ENCODE data around the gene SH3PXD2A. TPM values are rescaled to one million over a fixed set of nuclear protein-coding genes. Genes with fewer than 3 reads are reported as not detected.

Gene SH3PXD2A
- total and polyA plus RNA-seq, 2 of the 4 experiments (the other 2 are of a cell fraction) = 6.3 to 23.0 TPM

DNA sequence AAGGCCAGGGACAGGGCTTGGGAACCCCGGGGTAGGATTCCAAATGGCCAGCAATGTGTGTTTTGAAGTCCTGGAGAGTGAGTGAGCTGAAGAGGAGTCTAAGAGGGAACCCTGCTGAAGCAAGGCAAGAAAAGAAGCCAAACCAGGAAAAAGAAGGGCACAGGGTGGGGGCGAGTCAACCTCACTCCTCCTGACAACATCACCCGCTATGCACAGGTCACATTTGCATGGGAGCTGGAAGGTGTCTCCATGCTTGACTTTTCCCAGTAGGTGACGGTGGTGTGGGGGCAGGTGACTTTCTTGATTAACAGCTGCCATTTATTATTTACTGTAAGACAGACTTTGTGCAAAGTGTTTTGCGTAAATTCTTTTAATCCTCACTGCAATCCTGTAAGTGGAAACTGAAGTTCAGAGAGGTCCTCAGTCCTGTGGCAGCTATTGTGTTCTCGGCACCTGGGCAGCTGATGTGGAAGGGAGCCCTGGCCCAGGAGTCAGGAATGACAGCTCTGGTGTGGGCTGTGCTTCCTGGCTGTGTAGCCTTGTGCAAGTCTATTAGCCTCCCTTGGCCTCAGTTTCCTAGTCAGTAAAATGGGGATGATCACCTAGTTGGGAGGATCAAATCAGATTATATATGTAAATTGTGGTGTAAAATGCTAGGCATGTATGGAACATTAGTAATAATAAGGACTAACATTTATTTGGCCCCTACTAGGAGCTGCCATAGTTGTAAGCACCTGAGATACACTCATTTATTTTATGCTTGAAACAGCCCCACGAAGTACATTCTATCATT is 90.9 kb downstream of the SH3PXD2A start:
- Histone ChIP-seq H4K8ac (ENCODE audit: low read depth in 2 of 2, low read length in 2 of 2) (peak overlapping the region; percentile 79 to 86; a peak in 3 of 4 replicates), H3K56ac (ENCODE audit: extremely low read depth, insufficient read depth, low read length) (no peak overlapping the region), H3K4ac (ENCODE audit: low read depth, low read length) (peak overlapping the region; percentile 90), H3K27me3 (ENCODE audit: control insufficient read depth, insufficient read depth, low read length) (no peaks in the 10 kb centered on the region), H3K18ac (ENCODE audit: low read depth, low read length) (peak overlapping the region; percentile 28; the same call in 1 of the 2 replicates), H3K4me2 (ENCODE audit: low read depth, low read length) (no peak overlapping the region), H3K14ac (replicated peaks; ENCODE audit: low read depth, low read length) (peak overlapping the region; percentile 93), H3K27ac (ENCODE audit: insufficient read depth, low read length) (no peak overlapping the region; the same call in 1 of the 2 replicates), H3K9me1 (ENCODE audit: insufficient read depth, low read length) (peaks cover 46% of the 10 kb centered on the region), H2AFZ (replicated peaks; ENCODE audit: low read length, poor library complexity) (peak overlapping the region; percentile 15), H4K20me1 (ENCODE audit: insufficient read depth, low read length) (no peaks in the 10 kb centered on the region), H2BK20ac (ENCODE audit: low read depth, low read length) (peak overlapping the region; percentile 89), H4K91ac (ENCODE audit: insufficient read depth, low read depth, low read length) (peak overlapping the region; percentile 87), H3K9me3 (ENCODE audit: control insufficient read depth, insufficient read depth, low read length) (no peaks in the 10 kb centered on the region), H4K5ac (ENCODE audit: low read depth, low read length) (peak overlapping the region; percentile 71; the same call in 1 of the 2 replicates), H2BK5ac (ENCODE audit: low read depth, low read length, poor library complexity, severe bottlenecking) (peak overlapping the region; percentile 71), H3K79me1 (ENCODE audit: low read depth in 1 of 2, low read length in 2 of 2) (peaks cover 8 to 57% of the 10 kb centered on the region in 2 experiments), H2AK9ac (replicated peaks; ENCODE audit: low read depth, low read length, poor library complexity) (peak overlapping the region; percentile 84), H3K4me1 (ENCODE audit: control insufficient read depth, insufficient read depth, low read length) (peaks cover 30% of the 10 kb centered on the region), H2BK15ac (ENCODE audit: low read depth, low read length) (peak overlapping the region; percentile 93; the same call in 2 of the 3 replicates), H3K36me3 (ENCODE audit: control insufficient read depth, insufficient read depth, low read length) (no peaks in the 10 kb centered on the region), H2AK5ac (ENCODE audit: low read depth, low read length) (peak overlapping the region; percentile 88), H2BK120ac (ENCODE audit: low read depth, low read length) (peak overlapping the region; percentile 95), H3K23ac (ENCODE audit: low read depth, low read length) (peak overlapping the region; percentile 67), H3K9ac (ENCODE audit: low read depth, low read length) (no peak overlapping the region), H3K4me3 (ENCODE audit: insufficient read depth, low read depth, low read length) (no peak overlapping the region)
- in situ Hi-C loops (cut with MboI; ENCODE audit: low sequenced_read_pairs) = no loop called here
- no peak for DNase-seq
- ChIA-PET CTCF (interaction anchor here (0.8 to 1.1 kb wide), 3 partner anchors 11 to 24 kb away, joined by 3 to 4 read pairs (median 3); no protein-coding TSS in a partner anchor), POLR2A (ENCODE audit: unreplicated experiment) (no interaction called here)
- 60% methylated on average over 2 of the region's 7 CpGs; no CpG with 5 or more reads in 1 of the 2 experiments for WGBS, 2 experiments (ENCODE audit: extremely low coverage in 2 of 2, insufficient read length in 1 of 2)
- TF ChIP-seq CEBPB (IDR thresholded peaks at IDR 0.05; ENCODE audit: low read depth, low read length) (no peak), CHD1 (IDR thresholded peaks at IDR 0.05; ENCODE audit: low read depth, low read length) (no peak), CTCF (conservative IDR thresholded peaks at IDR 0.05; ENCODE audit: low read depth, low read length) (no peak), POLR2A (IDR thresholded peaks at IDR 0.05; ENCODE audit: low read depth, low read length) (no peak), RCOR1 (IDR thresholded peaks at IDR 0.05; ENCODE audit: insufficient replicate concordance, low read length) (peak; percentile 17), MAZ (IDR thresholded peaks at IDR 0.05; ENCODE audit: borderline replicate concordance, low read depth, low read length) (no peak), RFX5 (IDR thresholded peaks at IDR 0.05; ENCODE audit: low read depth, low read length) (no peak)
- ATAC-seq (ENCODE audit: low read depth) = no peak
- intact Hi-C loops (cut with micrococcal nuclease) = no loop called here
- dilution Hi-C loops (cut with HindIII; ENCODE audit: low sequenced_read_pairs, unreplicated experiment) = no loop called here
- no TSS peak for BruUV-seq (replicated peaks)
